Pancreas (tissue), 10 donors: Measurements from ENCODE around the gene BMAL2. TPM values are rescaled to one million over a fixed set of nuclear protein-coding genes. Genes with fewer than 3 reads are reported as not detected.

ENCODE experiments used
- ATAC-seq, 4 donors: fragments of 200-7000 bp; cut with Tn5 transposase; one replicate each; pipeline versions ENCODE4 v1.8.0 to v1.9.1; 2020; ENCODE audit warnings: mild to moderate bottlenecking in 4 of 4, moderate library complexity in 4 of 4
- DNase-seq, 6 donors: peaks; one replicate each; pipeline ENCODE4 v3.0.0-alpha.2; 2020
- FAIRE-seq: peaks from 2 replicates; lab custom pipeline; 2012; peaks lifted over from hg19 to GRCh38; lab: Jason Lieb, UNC
- H3K27ac ChIP-seq, 4 donors: fragments of 200-600 bp; sonication (generic); 1 replicate in 3 of 4; 2 replicates in 1 of 4; pipeline versions ENCODE4 v1.5.0 to v1.8.0; 2020
- H3K27me3 ChIP-seq, 4 donors: fragments of 200-600 bp; one replicate each; pipeline ENCODE4 v1.8.0; 2021
- H3K36me3 ChIP-seq, 3 donors: fragments of 200-600 bp; sonication (generic) in 1 of 3; one replicate each; pipeline versions ENCODE4 v1.5.0 to v1.8.0; 2020 to 2021
- H3K4me1 ChIP-seq, 3 donors: fragments of 200-600 bp; one replicate each; pipeline ENCODE4 v1.8.0; 2021
- H3K4me3 ChIP-seq, 4 donors: fragments of 200-600 bp; sonication (generic) in 2 of 4; one replicate each; pipeline versions ENCODE4 v1.5.0 to v1.8.0; 2020 to 2021
- H3K9me3 ChIP-seq, 4 donors: fragments of 200-600 bp; one replicate each; pipeline ENCODE4 v1.8.0; 2021
- WGBS, 2 donors: extraction: QIAGEN DNeasy Blood & Tissue Kit; methylation state at CpG; one replicate each; pipeline ENCODE4 v1.1.7; 2013; 5-methylcytosine and 5-hydroxymethylcytosine counted together
- intact Hi-C, 3 donors: fragments of 100-400 bp; cut with DNase I; formaldehyde crosslinking; loops; one replicate each; pipeline versions ENCODE4 v1.11.1 to v1.14.2; 2022
- polyA plus RNA-seq, 2 donors: library from polyadenylated mRNA; stranded (reverse); fragments of 200-250 nt; gene quantifications; one replicate each; pipeline ENCODE4 v1.2.3, GENCODE V29; 2013
- total RNA-seq, 6 donors: library from RNA; stranded (reverse); fragmentation: NEBNext Ultra II Directional in 4 of 6; extraction: Animal tissue kit (Norgen Biotek cat#: 25700) in 4 of 6; gene quantifications; one replicate each; pipeline versions ENCODE4 v1.2.1 to v1.2.4, GENCODE V29; 2021 to 2023
- TF ChIP-seq, protein P1 (sequence below), 4 donors: fragments of 200-600 bp; sonication (generic) in 3 of 4; IDR thresholded peaks; one replicate each; pipeline versions ENCODE4 v1.5.0 to v1.8.0; 2021; ENCODE audit warnings: antibody characterized with exemption in 4 of 4
- donor health status: healthy with polysubstance abuse.
- donor health status: DM: no; HTN: no; CAD: no; lungs with moderate emphysema.
- donor health status: DM: no; HTN: no; CAD: no.
- donor health status: control.
- donor health status: control.
- donor health status: Bipolar disorder and iron deficiency.
- donor health status: DM: yes; HTN: yes; CAD: no.
- donor health status: DM: no; HTN: no; CAD: no.
- donor health status: DM: no; HTN: no; CAD: no.
- donor health status: DM: yes; HTN: yes; CAD: no.

Gene BMAL2
- total and polyA plus RNA-seq, 8 donors: 0.61 to 9.5 (median 2.1) TPM

DNA sequence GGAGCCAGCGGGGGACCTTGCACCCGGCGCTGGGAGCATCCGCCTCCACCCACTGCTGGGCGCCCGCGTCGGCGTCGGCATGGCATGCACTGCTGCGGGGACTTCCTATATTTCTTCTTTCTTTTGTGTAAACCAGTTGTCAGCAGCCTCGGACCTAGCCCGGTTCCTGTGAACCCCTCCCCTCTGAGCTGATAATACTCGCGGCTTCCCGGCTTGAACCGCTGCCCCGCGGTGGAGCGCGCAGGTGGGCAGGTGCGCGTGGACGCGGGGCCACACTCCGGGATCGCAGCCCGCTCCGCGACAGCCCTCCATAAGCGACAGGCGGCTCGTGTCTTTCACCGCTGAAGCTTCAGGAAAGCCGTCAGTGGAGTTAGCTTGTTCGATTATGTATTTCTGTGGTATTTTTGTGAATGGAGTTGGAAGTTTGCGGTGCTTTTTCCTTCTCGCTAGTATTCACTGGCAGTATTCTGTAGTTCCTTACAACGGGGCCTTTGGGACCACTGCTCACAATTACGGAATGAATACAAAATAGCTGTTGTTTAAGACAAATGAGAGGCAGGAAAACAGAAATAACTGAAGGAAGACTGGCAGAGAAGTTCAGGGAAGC, 870 bp downstream of the BMAL2 start:
- Histone ChIP-seq H3K4me1 (peaks cover 9 to 38% (median 16%) of the 10 kb centered on the region in 3 donors), H3K27ac (peak overlapping the region in 2 of 4 donors; percentile 36 to 46), H3K4me3 (peak overlapping the region; percentile 59 to 76 (median 68)), H3K9me3 (no peaks in the 10 kb centered on the region), H3K27me3 (no peaks in the 10 kb centered on the region), H3K36me3 (no peaks in the 10 kb centered on the region)
- FAIRE-seq (no peak), ATAC-seq (peak; percentile 17 to 55 (median 39)), DNase-seq (peak in 5 of 6 donors; percentile 25 to 72 (median 50))
- 0 to 1% methylated on average over 34 to 40 of the region's 40 CpGs for WGBS, 2 donors
- TF ChIP-seq, protein P1, sequence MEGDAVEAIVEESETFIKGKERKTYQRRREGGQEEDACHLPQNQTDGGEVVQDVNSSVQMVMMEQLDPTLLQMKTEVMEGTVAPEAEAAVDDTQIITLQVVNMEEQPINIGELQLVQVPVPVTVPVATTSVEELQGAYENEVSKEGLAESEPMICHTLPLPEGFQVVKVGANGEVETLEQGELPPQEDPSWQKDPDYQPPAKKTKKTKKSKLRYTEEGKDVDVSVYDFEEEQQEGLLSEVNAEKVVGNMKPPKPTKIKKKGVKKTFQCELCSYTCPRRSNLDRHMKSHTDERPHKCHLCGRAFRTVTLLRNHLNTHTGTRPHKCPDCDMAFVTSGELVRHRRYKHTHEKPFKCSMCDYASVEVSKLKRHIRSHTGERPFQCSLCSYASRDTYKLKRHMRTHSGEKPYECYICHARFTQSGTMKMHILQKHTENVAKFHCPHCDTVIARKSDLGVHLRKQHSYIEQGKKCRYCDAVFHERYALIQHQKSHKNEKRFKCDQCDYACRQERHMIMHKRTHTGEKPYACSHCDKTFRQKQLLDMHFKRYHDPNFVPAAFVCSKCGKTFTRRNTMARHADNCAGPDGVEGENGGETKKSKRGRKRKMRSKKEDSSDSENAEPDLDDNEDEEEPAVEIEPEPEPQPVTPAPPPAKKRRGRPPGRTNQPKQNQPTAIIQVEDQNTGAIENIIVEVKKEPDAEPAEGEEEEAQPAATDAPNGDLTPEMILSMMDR (IDR thresholded peaks at IDR 0.05): no peak
- intact Hi-C loops: no loop called here

DNA sequence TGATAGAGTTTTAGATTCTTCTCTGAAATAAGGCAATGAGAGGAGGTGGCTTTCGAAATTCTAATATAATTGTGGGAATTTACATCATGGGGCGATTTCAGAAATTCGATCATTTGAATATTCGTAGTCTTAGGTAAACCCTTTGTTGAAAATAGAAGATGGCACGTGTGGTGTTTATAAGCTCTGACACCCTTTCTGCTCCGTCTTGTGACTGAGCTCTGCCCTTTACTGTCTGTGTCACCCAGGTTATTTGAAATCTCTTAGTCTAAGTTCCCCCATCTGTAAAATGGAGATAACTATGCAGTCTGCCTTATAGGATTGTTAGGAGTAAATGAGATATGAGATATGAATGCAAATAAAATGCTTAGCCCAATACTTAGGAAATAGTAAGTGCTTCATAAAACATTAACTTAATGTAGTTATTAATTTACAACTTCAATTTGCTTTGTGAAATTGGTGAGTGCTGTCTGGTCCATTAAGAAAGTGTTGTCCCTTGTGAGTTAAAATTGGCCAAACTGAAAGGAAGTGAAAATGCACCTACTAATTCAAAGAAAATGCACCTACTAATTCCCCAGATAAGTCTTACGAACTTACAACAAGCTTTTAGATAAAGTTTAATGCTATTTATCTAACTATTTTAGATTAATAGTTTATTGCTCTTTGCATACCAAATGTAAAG, 1.5 kb downstream of the BMAL2 start:
- DNase-seq: no peak
- H3K4me1 ChIP-seq: peaks cover 9 to 38% (median 16%) of the 10 kb centered on the region in 3 donors
- no peak for ATAC-seq
- TF ChIP-seq, protein P1 (IDR thresholded peaks at IDR 0.05): no peak
- intact Hi-C loops: no loop called here
- no peaks in the 10 kb centered on the region for H3K9me3 ChIP-seq
- WGBS, 2 donors: 26 to 28% methylated on average over 7 of the region's 7 CpGs
- H3K27me3 ChIP-seq: no peaks in the 10 kb centered on the region
- no peak for FAIRE-seq
- peak overlapping the region in 3 of 4 donors; percentile 59 to 76 (median 76) for H3K4me3 ChIP-seq
- H3K36me3 ChIP-seq: no peaks in the 10 kb centered on the region
- peak overlapping the region in 2 of 4 donors; percentile 36 to 59 for H3K27ac ChIP-seq

DNA sequence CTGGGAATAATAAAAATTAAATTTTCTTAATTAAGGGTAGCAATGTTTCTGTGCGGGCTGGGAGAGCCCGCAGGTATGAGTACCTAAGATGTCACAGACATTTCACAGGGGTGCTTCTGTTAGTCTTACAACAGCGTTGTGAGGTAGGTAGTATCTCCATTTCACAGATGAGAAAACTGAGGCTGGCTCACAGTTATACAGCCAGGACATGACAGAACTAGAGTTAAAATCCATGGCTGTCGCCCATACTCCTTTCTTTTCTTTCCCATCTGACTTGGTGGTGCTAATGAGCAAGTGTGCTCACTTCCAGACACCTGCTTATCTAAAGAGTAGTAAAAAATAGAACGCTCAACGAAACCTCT, 2.1 kb downstream of the BMAL2 start:
- Histone ChIP-seq H3K27me3 (no peaks in the 10 kb centered on the region), H3K27ac (peak overlapping the region in 1 of 4 donors; percentile 59), H3K36me3 (no peaks in the 10 kb centered on the region), H3K9me3 (no peaks in the 10 kb centered on the region), H3K4me3 (no peak overlapping the region), H3K4me1 (peaks cover 9 to 38% (median 16%) of the 10 kb centered on the region in 3 donors)
- 73 to 80% methylated on average over 6 of the region's 6 CpGs for WGBS, 2 donors
- intact Hi-C loops: no loop called here
- TF ChIP-seq, protein P1 (IDR thresholded peaks at IDR 0.05): no peak
- FAIRE-seq (no peak), DNase-seq (no peak), ATAC-seq (no peak)

DNA sequence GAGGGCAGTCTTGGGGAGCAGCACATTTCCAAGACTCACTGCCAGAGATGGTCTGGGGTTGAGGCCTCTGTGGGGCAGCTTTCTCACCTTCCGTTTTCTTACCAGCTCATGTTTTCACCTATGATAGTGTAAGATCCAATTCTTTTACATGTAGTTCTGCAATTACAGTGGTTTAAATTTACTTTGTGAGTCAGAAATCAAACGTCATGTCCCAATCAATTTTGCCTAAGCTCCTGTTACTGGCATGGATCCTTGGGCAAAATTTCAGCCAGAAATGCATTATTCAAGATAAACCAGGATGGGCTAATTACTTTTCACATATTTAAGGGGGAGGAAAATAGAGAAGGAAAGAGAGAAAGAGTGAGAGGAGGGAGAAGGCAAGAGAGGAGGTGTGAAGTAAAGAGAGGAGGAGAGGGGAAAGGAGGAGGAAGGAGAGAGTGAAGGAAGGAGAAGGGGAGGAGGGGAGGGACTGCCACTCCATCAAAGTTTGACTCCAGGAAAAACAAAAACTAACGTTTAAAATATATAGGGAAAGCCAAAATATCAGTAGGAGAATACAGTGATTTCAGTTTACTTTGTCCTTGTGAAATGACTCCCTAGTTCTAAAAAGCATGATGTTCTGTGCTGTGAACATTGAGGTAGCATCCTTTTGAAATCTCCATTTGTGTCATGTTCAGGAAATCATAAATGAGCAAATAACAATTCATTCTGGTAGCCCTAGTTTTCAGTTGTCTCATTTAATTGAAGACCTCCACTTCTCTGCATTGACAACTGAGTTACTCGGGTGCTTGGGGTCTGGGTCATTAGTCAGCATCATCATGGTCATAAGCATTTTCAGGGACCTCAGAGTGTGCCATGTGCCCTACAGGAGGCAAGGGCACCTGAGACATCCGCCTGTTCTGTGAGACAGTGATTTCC, 3.0 kb downstream of the BMAL2 start:
- Histone ChIP-seq H3K4me1 (peaks cover 9 to 38% (median 16%) of the 10 kb centered on the region in 3 donors), H3K27me3 (no peaks in the 10 kb centered on the region), H3K27ac (peak overlapping the region in 2 of 4 donors; percentile 15 to 59), H3K9me3 (no peaks in the 10 kb centered on the region), H3K36me3 (no peaks in the 10 kb centered on the region), H3K4me3 (no peak overlapping the region)
- ATAC-seq: peak; percentile 7 to 59 (median 34)
- intact Hi-C loops: no loop called here
- WGBS, 2 donors: 46 to 48% methylated on average over 5 of the region's 5 CpGs
- TF ChIP-seq, protein P1 (IDR thresholded peaks at IDR 0.05): no peak
- no peak for FAIRE-seq
- peak in 1 of 6 donors; percentile 30 for DNase-seq
